ENCODE measurements around the gene NFX1. TPM values are rescaled to one million over a fixed set of nuclear protein-coding genes. Genes with fewer than 3 reads are reported as not detected.

The NFX1 gene
- total RNA-seq, 1 experiment from 2014 or later, result 15.4 TPM

GRCh38 chr9:33293782-33294181, 3.5 kb downstream of the NFX1 start:
- H3K36me3 ChIP-seq (ENCODE audit: low read depth, low read length), result peaks cover 18% of the 10 kb centered on the region

GRCh38 chr9:33294670-33295432, 4.5 kb downstream of the NFX1 start:
- no peak overlapping the region for H3K4me2 ChIP-seq (ENCODE audit: low read length)
- H3K9me3 ChIP-seq (ENCODE audit: low read length), result no peaks in the 10 kb centered on the region
- intact Hi-C loops (cut with micrococcal nuclease), result no loop called here
- no peak overlapping the region for H2AFZ ChIP-seq (ENCODE audit: low read length)
- H3K4me1 ChIP-seq (ENCODE audit: insufficient read depth, low read length), result peaks cover 15% of the 10 kb centered on the region
- no peaks in the 10 kb centered on the region for H4K20me1 ChIP-seq (ENCODE audit: low read length)
- H3K36me3 ChIP-seq (ENCODE audit: low read depth, low read length), result peaks cover 26% of the 10 kb centered on the region
- TF ChIP-seq EZH2phosphoT487 (IDR thresholded peaks at IDR 0.05; ENCODE audit: borderline replicate concordance, low read length) (no peak), CTCF (conservative IDR thresholded peaks at IDR 0.05; ENCODE audit: low read depth, low read length) (no peak), EZH2 (IDR thresholded peaks at IDR 0.05; ENCODE audit: low read length, unreplicated experiment) (no peak)
- H3K79me2 ChIP-seq (ENCODE audit: low read length), result peaks cover 93% of the 10 kb centered on the region
- H3K27me3 ChIP-seq (ENCODE audit: low read length), result no peaks in the 10 kb centered on the region
- no peaks in the 10 kb centered on the region for H3F3A ChIP-seq (ENCODE audit: low read length, unreplicated experiment)
- no TSS peak for BruUV-seq (replicated peaks)
- POLR2A ChIA-PET (ENCODE audit: unreplicated experiment), result no interaction called here
- no peak overlapping the region for H3K27ac ChIP-seq (ENCODE audit: low read length)
- H3K9me2 ChIP-seq (replicated peaks; ENCODE audit: low read length), result no peaks in the 10 kb centered on the region
- ATAC-seq (no peak), DNase-seq (no peak)
- CTCF ChIA-PET, result no interaction called here
- H3K9ac ChIP-seq (ENCODE audit: low read length), result no peak overlapping the region
- no peak overlapping the region for H3K4me3 ChIP-seq (ENCODE audit: low read length)

More at GRCh38 chr9:33293782-33294181, 3.5 kb downstream of the NFX1 start:
- no peak overlapping the region for H2AFZ ChIP-seq (ENCODE audit: low read length)
- ATAC-seq (no peak), DNase-seq (no peak)
- ChIA-PET CTCF (no interaction called here), POLR2A (ENCODE audit: unreplicated experiment) (no interaction called here)
- BruUV-seq (replicated peaks), result no TSS peak
- H3K4me1 ChIP-seq (ENCODE audit: insufficient read depth, low read length), result peaks cover 15% of the 10 kb centered on the region
- intact Hi-C loops (cut with micrococcal nuclease), result no loop called here
- no peak overlapping the region for H3K4me2 ChIP-seq (ENCODE audit: low read length)
- H3F3A ChIP-seq (ENCODE audit: low read length, unreplicated experiment), result no peaks in the 10 kb centered on the region
- H3K27me3 ChIP-seq (ENCODE audit: low read length), result no peaks in the 10 kb centered on the region
- H3K4me3 ChIP-seq (ENCODE audit: low read length), result no peak overlapping the region
- H3K9me2 ChIP-seq (replicated peaks; ENCODE audit: low read length), result no peaks in the 10 kb centered on the region
- TF ChIP-seq EZH2 (IDR thresholded peaks at IDR 0.05; ENCODE audit: low read length, unreplicated experiment), result no peak
- no peak for TF ChIP-seq EZH2phosphoT487 (IDR thresholded peaks at IDR 0.05; ENCODE audit: borderline replicate concordance, low read length)
- TF ChIP-seq CTCF (conservative IDR thresholded peaks at IDR 0.05; ENCODE audit: low read depth, low read length), result no peak
- no peaks in the 10 kb centered on the region for H3K9me3 ChIP-seq (ENCODE audit: low read length)
- peaks cover 84% of the 10 kb centered on the region for H3K79me2 ChIP-seq (ENCODE audit: low read length)
- H4K20me1 ChIP-seq (ENCODE audit: low read length), result no peaks in the 10 kb centered on the region
- no peak overlapping the region for H3K9ac ChIP-seq (ENCODE audit: low read length)
- no peak overlapping the region for H3K27ac ChIP-seq (ENCODE audit: low read length)

GRCh38 chr9:33295571-33295970, 5.3 kb downstream of the NFX1 start:
- Histone ChIP-seq H3K9me3 (ENCODE audit: low read length) (no peaks in the 10 kb centered on the region), H3K4me1 (ENCODE audit: insufficient read depth, low read length) (peaks cover 15% of the 10 kb centered on the region), H3K4me3 (ENCODE audit: low read length) (no peak overlapping the region), H3K27ac (ENCODE audit: low read length) (no peak overlapping the region), H3K4me2 (ENCODE audit: low read length) (no peak overlapping the region), H3K9ac (ENCODE audit: low read length) (no peak overlapping the region), H4K20me1 (ENCODE audit: low read length) (no peaks in the 10 kb centered on the region), H2AFZ (ENCODE audit: low read length) (no peak overlapping the region), H3K36me3 (ENCODE audit: low read depth, low read length) (peaks cover 26% of the 10 kb centered on the region), H3F3A (ENCODE audit: low read length, unreplicated experiment) (no peaks in the 10 kb centered on the region), H3K27me3 (ENCODE audit: low read length) (no peaks in the 10 kb centered on the region), H3K79me2 (ENCODE audit: low read length) (peaks cover 94% of the 10 kb centered on the region), H3K9me2 (replicated peaks; ENCODE audit: low read length) (no peaks in the 10 kb centered on the region)
- no peak for TF ChIP-seq EZH2phosphoT487 (IDR thresholded peaks at IDR 0.05; ENCODE audit: borderline replicate concordance, low read length)
- no peak for TF ChIP-seq EZH2 (IDR thresholded peaks at IDR 0.05; ENCODE audit: low read length, unreplicated experiment)
- no peak for TF ChIP-seq CTCF (conservative IDR thresholded peaks at IDR 0.05; ENCODE audit: low read depth, low read length)
- intact Hi-C loops (cut with micrococcal nuclease), result no loop called here
- DNase-seq (no peak), ATAC-seq (no peak)
- ChIA-PET CTCF (no interaction called here), POLR2A (ENCODE audit: unreplicated experiment) (no interaction called here)
- no TSS peak for BruUV-seq (replicated peaks)
